B cell (primary cell): Measurements from ENCODE around the gene C17orf114.
A peak's percentile ranks its signal among the peaks of the same experiment; 100 is the strongest.

Experiments used
- EZH2 ChIP-seq: IDR thresholded peaks from 2 replicates; pipeline ENCODE4 v1.6.1; 2012; ENCODE audit warnings: borderline replicate concordance, low read depth, mild to moderate bottlenecking, moderate library complexity, low read length; ENCODE audit not compliant: insufficient read depth, poor library complexity, severe bottlenecking
- TF ChIP-seq, protein P1 (sequence below): fragments of 200-600 bp; IDR thresholded peaks from one replicate; pipeline ENCODE4 v1.8.0; 2022; ENCODE audit warnings: antibody characterized with exemption, mild to moderate bottlenecking

DNA sequence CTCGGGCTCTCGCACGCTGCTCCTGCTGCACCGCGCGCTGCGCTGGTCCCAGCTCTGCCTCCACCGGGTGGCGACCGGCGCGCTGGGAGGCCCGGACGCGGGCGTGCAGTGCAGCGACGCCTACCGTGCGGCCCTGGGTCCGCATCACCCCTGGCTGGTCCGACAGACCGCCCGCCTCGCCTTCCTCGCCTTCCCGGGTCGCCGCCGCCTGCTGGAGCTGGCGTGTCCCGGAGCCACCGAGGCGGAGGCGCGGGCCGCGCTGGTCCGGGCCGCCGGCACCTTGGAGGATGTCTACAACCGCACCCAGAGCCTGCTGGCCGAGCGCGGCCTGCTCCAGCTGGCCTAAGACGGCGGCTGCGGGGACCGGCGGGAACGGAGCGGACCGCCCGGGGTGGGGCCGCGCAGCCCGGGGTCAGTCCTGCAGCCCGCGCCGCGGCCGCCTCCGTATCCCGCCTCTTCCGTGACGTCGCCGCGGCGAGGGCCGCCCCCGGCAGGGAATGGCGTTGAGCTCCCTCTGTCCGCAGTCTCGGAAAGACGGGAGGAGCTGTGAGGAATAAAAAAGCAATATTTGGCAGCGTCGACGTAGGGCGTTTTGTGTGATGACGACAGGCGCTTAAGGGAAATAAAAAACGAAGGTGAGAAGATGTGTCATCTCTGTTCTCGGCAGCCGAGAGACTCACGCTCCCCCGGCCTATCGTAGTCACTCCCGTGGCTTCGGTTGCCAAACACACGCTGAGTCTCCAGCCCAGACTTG is 12.0 kb downstream of the C17orf114 start:
- TF ChIP-seq, protein P1, sequence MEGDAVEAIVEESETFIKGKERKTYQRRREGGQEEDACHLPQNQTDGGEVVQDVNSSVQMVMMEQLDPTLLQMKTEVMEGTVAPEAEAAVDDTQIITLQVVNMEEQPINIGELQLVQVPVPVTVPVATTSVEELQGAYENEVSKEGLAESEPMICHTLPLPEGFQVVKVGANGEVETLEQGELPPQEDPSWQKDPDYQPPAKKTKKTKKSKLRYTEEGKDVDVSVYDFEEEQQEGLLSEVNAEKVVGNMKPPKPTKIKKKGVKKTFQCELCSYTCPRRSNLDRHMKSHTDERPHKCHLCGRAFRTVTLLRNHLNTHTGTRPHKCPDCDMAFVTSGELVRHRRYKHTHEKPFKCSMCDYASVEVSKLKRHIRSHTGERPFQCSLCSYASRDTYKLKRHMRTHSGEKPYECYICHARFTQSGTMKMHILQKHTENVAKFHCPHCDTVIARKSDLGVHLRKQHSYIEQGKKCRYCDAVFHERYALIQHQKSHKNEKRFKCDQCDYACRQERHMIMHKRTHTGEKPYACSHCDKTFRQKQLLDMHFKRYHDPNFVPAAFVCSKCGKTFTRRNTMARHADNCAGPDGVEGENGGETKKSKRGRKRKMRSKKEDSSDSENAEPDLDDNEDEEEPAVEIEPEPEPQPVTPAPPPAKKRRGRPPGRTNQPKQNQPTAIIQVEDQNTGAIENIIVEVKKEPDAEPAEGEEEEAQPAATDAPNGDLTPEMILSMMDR, result peak; percentile 81
- no peak for TF ChIP-seq EZH2
